HepG2 (cell line): ENCODE results near the gene CFAP210. TPM values are rescaled to one million over a fixed set of nuclear protein-coding genes. Genes with fewer than 3 reads are reported as not detected.

Experiments used
- ARID2 ChIP-seq: sonication (generic); formaldehyde crosslinking; IDR thresholded peaks from 2 replicates; pipeline ENCODE4 v1.8.1; 2022; ENCODE audit warnings: mild to moderate bottlenecking, missing genetic modification reagents, borderline replicate concordance
- ARID4A ChIP-seq: sonication (generic); formaldehyde crosslinking; IDR thresholded peaks from 2 replicates; pipeline ENCODE4 v1.5.0; 2020; ENCODE audit warnings: mild to moderate bottlenecking, missing genetic modification reagents, borderline replicate concordance
- CBFB ChIP-seq: sonication (generic); formaldehyde crosslinking; IDR thresholded peaks from 2 replicates; pipeline ENCODE4 v1.4.0; 2020; ENCODE audit warnings: missing genetic modification reagents
- CEBPB ChIP-seq: IDR thresholded peaks from 2 replicates; pipeline ENCODE4 v1.6.1; 2011; ENCODE audit warnings: low read depth, low read length, improper control_type of control experiment, borderline replicate concordance
- MTA3 ChIP-seq: sonication (generic); formaldehyde crosslinking; IDR thresholded peaks from 2 replicates; pipeline ENCODE4 v1.4.0; 2020; ENCODE audit warnings: missing genetic modification reagents
- SIN3A ChIP-seq: IDR thresholded peaks from 2 replicates; pipeline ENCODE4 v1.6.1; 2011; ENCODE audit warnings: low read depth, mild to moderate bottlenecking, control low read depth, low read length, borderline replicate concordance
- SIX4 ChIP-seq: sonication (generic); formaldehyde crosslinking; IDR thresholded peaks from 2 replicates; pipeline ENCODE4 v1.4.0; 2020; ENCODE audit warnings: missing genetic modification reagents
- STAG1 ChIP-seq: sonication (generic); formaldehyde crosslinking; IDR thresholded peaks from 2 replicates; pipeline ENCODE4 v1.4.0; 2020; ENCODE audit warnings: missing genetic modification reagents
- TRIM22 ChIP-seq: fragments of 450-650 bp; IDR thresholded peaks from 2 replicates; pipeline ENCODE4 v1.6.1; 2017
- ZNF24 ChIP-seq: fragments of 450-650 bp; IDR thresholded peaks from 2 replicates; pipeline ENCODE4 v1.6.1; 2017; ENCODE audit warnings: antibody characterized with exemption, mild to moderate bottlenecking
- ZNF431 ChIP-seq: sonication (generic); formaldehyde crosslinking; IDR thresholded peaks from 2 replicates; pipeline ENCODE4 v1.9.0; 2022; ENCODE audit warnings: missing genetic modification reagents, low read depth, mild to moderate bottlenecking, borderline replicate concordance
- ZNF639 ChIP-seq: conservative IDR thresholded peaks from 2 replicates; pipeline ENCODE4 v1.6.1; 2018; ENCODE audit warnings: missing genetic modification reagents
- ZNF670 ChIP-seq: sonication (generic); formaldehyde crosslinking; IDR thresholded peaks from 2 replicates; pipeline ENCODE4 v1.8.0; 2022; ENCODE audit warnings: mild to moderate bottlenecking, missing genetic modification reagents, borderline replicate concordance
- ZNF749 ChIP-seq: sonication (generic); formaldehyde crosslinking; IDR thresholded peaks from 2 replicates; pipeline ENCODE4 v1.8.0; 2022; ENCODE audit warnings: mild to moderate bottlenecking, missing genetic modification reagents, moderate library complexity, borderline replicate concordance
- ZNF761 ChIP-seq: sonication (generic); formaldehyde crosslinking; conservative IDR thresholded peaks from 2 replicates; pipeline ENCODE4 v1.4.0; 2020; ENCODE audit warnings: mild to moderate bottlenecking, missing genetic modification reagents
- polyA plus RNA-seq, 8 experiments: library from polyadenylated mRNA; depleted of rRNA in 3 of 8; stranded (reverse) in 7 of 8; unstranded in 1 of 8; fragments of >200 nt; fragmentation: Illumina TruSeq in 4 of 8; extraction: Trizol in 4 of 8; gene quantifications; 2 replicates each; pipeline versions ENCODE4 v1.2.1 to v1.2.3, GENCODE V29; 2011 to 2016; ENCODE audit warnings: low read depth in 4 of 8, missing spikeins in 1 of 8, mixed read lengths in 1 of 8; ENCODE audit not compliant: insufficient read depth in 1 of 8
- total RNA-seq, 5 experiments: library from RNA; depleted of rRNA; stranded (reverse); fragments of >200 nt; fragmentation: Illumina TruSeq; extraction: Trizol; gene quantifications; 2 replicates each; pipeline ENCODE4 v1.2.3, GENCODE V29; 2016; ENCODE audit warnings: low read depth in 1 of 5
- TF ChIP-seq, protein P1 (sequence below): sonication (generic); formaldehyde crosslinking; IDR thresholded peaks from 2 replicates; pipeline ENCODE4 v1.9.0; 2021; ENCODE audit warnings: missing genetic modification reagents, borderline replicate concordance

Gene CFAP210
- total and polyA plus RNA-seq, 2 of the 13 experiments (the other 11 are each of a cell fraction or from before 2014, with no cell fraction given), result 0.18 TPM; not detected in 1

DNA sequence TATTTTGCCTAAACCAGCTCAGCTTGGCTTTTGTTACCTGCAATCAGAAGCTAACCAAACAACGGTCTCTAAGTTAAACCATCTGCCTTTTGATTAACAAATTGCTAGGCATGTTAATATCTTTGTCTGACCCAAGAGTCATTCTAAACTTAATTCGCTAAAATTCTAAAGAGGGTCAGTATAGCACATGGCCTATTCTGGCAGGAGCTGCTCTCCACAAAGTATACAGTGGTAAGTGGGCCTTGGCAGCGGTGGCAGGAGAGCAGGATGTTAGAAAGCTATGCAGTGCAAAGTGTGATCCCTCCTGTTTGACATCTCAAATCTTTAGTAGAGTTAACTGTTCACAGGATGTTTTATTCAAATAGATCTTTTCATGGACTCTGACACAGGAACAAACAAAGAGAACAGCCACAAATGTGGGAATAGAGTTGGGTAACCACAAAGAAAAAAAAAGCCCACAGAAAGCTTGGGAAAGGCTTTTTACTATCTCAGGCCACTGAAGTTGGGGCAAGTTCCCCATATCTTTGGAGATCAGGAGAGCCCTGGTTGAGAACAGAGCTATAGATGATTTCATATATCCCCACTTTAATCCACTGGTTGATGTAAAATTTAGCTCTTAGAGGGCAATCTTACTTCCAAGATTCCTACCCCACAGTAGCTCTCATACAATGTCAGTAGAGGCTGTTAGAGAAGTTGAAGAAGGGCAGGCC is 10.6 kb downstream of the CFAP210 start (continued):
- TF ChIP-seq, protein P1, sequence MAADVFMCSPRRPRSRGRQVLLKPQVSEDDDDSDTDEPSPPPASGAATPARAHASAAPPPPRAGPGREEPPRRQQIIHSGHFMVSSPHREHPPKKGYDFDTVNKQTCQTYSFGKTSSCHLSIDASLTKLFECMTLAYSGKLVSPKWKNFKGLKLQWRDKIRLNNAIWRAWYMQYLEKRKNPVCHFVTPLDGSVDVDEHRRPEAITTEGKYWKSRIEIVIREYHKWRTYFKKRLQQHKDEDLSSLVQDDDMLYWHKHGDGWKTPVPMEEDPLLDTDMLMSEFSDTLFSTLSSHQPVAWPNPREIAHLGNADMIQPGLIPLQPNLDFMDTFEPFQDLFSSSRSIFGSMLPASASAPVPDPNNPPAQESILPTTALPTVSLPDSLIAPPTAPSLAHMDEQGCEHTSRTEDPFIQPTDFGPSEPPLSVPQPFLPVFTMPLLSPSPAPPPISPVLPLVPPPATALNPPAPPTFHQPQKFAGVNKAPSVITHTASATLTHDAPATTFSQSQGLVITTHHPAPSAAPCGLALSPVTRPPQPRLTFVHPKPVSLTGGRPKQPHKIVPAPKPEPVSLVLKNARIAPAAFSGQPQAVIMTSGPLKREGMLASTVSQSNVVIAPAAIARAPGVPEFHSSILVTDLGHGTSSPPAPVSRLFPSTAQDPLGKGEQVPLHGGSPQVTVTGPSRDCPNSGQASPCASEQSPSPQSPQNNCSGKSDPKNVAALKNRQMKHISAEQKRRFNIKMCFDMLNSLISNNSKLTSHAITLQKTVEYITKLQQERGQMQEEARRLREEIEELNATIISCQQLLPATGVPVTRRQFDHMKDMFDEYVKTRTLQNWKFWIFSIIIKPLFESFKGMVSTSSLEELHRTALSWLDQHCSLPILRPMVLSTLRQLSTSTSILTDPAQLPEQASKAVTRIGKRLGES (CRISPR knock-in tag), result no peak
- peak; percentile 43; the same call in 1 of the 2 replicates for TF ChIP-seq SIN3A
- TF ChIP-seq CEBPB, result peak; percentile 78
- TF ChIP-seq CBFB (CRISPR knock-in tag), result peak; percentile 84; the same call in 1 of the 2 replicates
- TF ChIP-seq ARID4A (CRISPR knock-in tag), result peak; percentile 65; the same call in 1 of the 2 replicates
- no peak for TF ChIP-seq STAG1
- TF ChIP-seq ZNF670 (CRISPR knock-in tag), result peak; percentile 96
- TF ChIP-seq ZNF24, result 0 out of 2 replicates have a peak, but pooled peaks have one; percentile 5
- peak; percentile 21; the same call in 1 of the 2 replicates for TF ChIP-seq ZNF761
- no peak for TF ChIP-seq ARID2
- TF ChIP-seq ZNF749 (CRISPR knock-in tag), result no peak
- TF ChIP-seq SIX4 (CRISPR knock-in tag), result peak; percentile 29; the same call in 1 of the 2 replicates
- TF ChIP-seq ZNF639, result no peak; the same call in 1 of the 2 replicates
- no peak for TF ChIP-seq MTA3 (CRISPR knock-in tag)
- no peak for TF ChIP-seq TRIM22
- TF ChIP-seq ZNF431 (CRISPR knock-in tag), result no peak; the same call in 1 of the 2 replicates
